Activated naive CD4-positive, alpha-beta T cell (primary cell): ENCODE results near the gene OR2V2.
"Not testable (repeated sequence)": the region's sequence is repeated elsewhere in the genome, so short reads cannot be mapped to it uniquely, and the experiment has no call there.

Experiments used
- DNase-seq, 4 experiments: peaks; one replicate each; lab custom pipeline; 2025; lab: John Stamatoyannopoulos, UW

OR2V2 gene

GRCh38 chr5:181114844-181115778 is 32.3 kb upstream of the OR2V2 start:
- no peak for DNase-seq

- DNase-seq = no peak
These were observed 29.0 kb upstream of the OR2V2 start for GRCh38 chr5:181118369-181118768.

- no peak for DNase-seq
These were observed 28.3 kb upstream of the OR2V2 start for GRCh38 chr5:181119105-181119504.

GRCh38 chr5:181120306-181120705 is 27.1 kb upstream of the OR2V2 start:
- no peak for DNase-seq

- DNase-seq = no peak
These were observed 26.6 kb upstream of the OR2V2 start for GRCh38 chr5:181120761-181121160.

- DNase-seq = no peak
These were observed 25.5 kb upstream of the OR2V2 start for GRCh38 chr5:181121675-181122561.

- no peak for DNase-seq
These were observed 22.9 kb upstream of the OR2V2 start for GRCh38 chr5:181124526-181124925.

- DNase-seq = no peak
These were observed 20.5 kb upstream of the OR2V2 start for GRCh38 chr5:181126841-181127240.

- DNase-seq = no peak
These were observed 19.9 kb upstream of the OR2V2 start for GRCh38 chr5:181127456-181127855.

- DNase-seq = no peak
These were observed 19.3 kb upstream of the OR2V2 start for GRCh38 chr5:181127907-181128626.

- DNase-seq = no peak
These were observed 17.8 kb upstream of the OR2V2 start for GRCh38 chr5:181129601-181130000.

- DNase-seq = not testable (repeated sequence)
These were observed 17.3 kb upstream of the OR2V2 start for GRCh38 chr5:181130081-181130480.

- no peak for DNase-seq
These were observed 16.4 kb upstream of the OR2V2 start, which contains the start of gene OR2V1 for GRCh38 chr5:181130832-181131496. Gene OR2V1 (minus strand): TSS chr5:181131169. CDS start chr5:181125304, 5,865 bp downstream.

GRCh38 chr5:181131514-181131913 is 15.9 kb upstream of the OR2V2 start:
- DNase-seq = no peak

GRCh38 chr5:181133083-181133482 is 14.3 kb upstream of the OR2V2 start:
- DNase-seq = no peak

GRCh38 chr5:181133610-181134231 is 13.7 kb upstream of the OR2V2 start:
- DNase-seq = no peak

GRCh38 chr5:181134259-181134658 is 13.1 kb upstream of the OR2V2 start:
- DNase-seq = no peak

GRCh38 chr5:181136361-181136955 is 10.9 kb upstream of the OR2V2 start:
- no peak for DNase-seq

GRCh38 chr5:181138258-181138657 is 9.1 kb upstream of the OR2V2 start:
- DNase-seq = no peak

- no peak for DNase-seq
These were observed 6.6 kb upstream of the OR2V2 start for GRCh38 chr5:181140766-181141165.

GRCh38 chr5:181142054-181142453 is 5.3 kb upstream of the OR2V2 start:
- no peak for DNase-seq
